Activated naive CD4-positive, alpha-beta T cell treated with Interleukin-2 at 50 U/mL for 16 hours (primary cell): Measurements from ENCODE around the gene ABCC1.
"Not testable (repeated sequence)": the region's sequence is repeated elsewhere in the genome, so short reads cannot be mapped to it uniquely, and the experiment has no call there.

Source experiments
- DNase-seq: peaks from one replicate; pipeline ENCODE4 v3.0.0-alpha.2; 2020

ABCC1 gene

DNA sequence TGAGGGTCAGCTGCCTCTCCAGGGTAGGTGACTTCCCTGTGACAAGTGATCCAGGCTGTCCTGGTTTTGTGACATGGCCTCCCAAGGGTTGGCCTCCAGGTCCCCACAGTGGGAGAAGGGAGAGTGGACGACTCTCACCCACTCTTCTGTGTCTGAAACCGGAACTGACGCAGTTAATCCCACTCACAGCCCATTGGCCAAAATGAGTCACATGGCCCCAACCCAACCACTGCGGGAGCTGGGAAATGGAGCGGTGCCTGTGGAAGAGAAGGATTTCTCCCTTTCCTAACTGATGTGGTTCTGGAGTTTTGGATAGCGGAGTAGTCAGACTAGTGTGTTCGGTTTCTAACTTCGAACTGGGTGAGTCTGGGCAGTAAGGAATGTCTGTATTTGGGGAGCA, 194.5 kb downstream of the ABCC1 start:
- no peak for DNase-seq

DNA sequence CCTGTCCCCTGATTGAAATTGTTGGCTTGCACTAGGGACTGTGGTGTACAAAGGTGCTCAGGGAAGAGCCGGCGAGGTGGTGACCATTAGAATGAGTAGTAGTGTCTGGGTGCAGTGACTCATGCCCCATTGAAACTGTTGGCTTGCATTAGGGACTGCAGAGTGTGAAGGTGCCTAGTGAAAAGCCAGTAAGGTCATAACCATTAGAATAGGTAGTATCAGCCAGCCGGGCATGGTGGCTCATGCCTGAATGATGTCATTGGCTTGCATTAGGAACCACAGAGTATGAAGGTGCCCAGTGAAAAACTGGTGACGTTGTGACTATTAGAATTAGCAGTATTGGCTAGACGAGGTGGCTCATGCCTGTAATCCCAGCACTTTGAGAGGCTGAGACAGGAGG, 195.0 kb downstream of the ABCC1 start:
- DNase-seq = no peak

DNA sequence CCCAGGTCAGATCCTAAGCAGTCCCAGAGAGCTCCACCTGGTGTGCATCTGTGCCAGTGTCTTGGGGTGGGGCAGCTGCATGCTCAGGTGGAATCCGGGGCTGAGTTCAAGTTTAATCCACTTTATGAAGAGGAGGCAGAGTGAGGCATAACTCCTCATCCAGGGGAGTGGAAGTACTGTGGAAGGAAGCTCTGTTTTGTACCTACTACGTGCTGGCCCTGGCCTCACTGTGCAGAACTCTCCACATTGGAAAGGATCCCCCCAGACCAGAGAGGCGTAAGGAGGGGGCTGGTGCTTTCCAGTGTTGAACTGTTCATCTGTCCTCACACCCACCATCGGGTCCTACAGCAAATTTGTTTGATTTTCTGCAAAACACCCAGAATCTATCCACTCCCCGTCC, 195.9 kb downstream of the ABCC1 start:
- no peak for DNase-seq

DNA sequence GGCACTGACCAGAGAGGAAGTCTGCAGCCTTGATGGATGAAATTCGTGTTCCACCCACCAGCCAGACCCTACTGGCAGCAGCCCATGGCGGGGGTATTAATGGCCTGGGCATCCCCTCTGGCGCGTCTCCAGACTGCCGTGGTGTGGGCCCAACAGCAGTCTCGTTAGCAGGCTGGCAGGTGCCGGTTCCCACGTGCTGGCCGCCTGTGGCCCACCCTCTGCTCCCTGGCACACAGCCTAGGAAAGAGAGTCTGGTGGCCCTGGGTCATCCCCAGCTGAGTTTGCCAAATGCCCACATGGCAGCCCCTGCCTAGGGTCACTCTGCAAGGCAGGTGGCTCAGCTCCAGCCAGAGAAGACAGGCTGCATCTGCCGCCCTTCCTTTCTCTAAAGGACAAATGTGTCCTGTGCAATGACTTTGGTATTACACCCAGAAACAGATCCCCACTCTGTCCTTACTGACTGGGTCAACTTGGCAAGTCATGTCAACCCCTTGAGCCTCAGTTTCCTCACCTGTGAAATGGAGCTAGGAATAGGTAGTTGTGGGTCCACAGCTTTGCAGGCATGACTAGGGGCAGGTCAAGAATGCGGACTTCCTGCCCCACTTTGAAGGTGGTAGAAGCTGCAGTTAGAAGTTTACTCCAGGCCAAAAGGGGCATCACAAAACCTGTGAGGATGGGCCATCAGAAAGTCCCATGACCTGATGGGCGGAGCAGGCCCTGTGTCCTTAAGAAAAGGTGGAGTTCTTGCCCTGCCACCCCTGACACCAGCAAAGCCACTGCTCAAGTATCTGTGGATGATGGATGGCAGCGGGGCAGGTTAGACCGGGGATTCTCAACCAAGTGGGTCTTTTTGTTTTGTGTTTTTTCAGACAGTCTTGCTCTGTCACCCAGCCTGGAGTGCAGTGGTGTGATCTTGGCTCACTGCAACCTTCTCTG, 197.2 kb downstream of the ABCC1 start:
- no peak for DNase-seq

DNA sequence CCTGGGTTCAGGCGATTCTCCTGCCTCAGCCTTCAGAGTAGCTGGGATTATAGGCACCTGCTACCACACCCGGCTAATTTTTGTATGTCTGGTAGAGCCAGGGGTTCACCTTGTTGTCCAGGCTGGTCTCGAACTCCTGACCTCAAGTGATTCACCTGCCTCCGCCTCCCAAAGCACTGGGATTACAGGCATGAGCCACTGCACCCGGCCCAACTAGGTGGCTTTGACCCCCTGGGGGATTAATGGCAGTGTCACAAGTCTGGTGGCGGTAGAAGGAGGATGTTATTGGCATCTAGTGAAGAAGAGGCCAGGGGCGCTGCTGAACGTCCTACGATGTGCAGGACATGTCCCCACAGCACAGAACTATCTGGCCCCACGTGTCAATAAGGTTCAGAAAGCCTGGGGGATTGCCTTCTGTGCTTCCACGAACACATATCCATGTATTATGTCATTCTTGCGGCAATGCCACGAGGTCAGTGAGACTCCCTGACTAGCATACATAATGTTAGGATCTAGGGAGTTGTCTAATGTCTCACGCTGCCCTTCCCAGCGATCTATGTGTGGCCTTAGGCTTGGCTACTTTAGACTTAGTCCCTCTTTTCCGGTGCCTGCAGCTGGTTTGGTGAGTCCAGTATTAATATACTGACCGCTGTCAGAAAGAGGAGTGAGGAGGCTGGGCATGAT, 198.0 kb downstream of the ABCC1 start:
- no peak for DNase-seq

DNA sequence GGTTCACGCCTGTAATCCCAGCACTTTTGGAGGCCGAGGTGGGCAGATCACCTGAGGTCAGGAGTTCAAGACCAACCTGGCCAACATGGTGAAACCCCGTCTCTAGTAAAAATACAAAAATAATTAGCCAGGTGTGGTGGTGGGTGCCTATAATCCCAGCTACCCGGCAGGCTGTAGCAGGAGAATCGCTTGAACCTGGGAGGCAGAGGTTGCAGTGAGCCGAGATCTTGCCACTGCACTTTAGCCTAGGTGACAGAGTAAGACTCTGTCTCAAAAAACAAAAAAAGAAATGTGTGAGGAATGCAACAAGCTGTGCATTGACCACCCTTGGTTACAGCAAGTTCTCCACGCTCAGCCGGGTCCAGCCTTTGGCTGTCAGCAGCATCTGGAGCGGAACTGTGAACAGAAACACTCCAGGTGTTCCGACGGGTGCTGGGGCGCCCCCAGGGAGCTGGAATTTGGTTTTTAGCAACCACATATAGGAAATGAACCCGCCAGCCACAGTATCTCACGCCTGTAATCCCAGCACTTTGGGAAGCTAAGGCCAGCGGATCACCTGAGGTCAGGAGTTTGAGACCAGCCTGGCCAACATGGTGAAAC, 198.7 kb downstream of the ABCC1 start:
- not testable (repeated sequence) for DNase-seq

DNA sequence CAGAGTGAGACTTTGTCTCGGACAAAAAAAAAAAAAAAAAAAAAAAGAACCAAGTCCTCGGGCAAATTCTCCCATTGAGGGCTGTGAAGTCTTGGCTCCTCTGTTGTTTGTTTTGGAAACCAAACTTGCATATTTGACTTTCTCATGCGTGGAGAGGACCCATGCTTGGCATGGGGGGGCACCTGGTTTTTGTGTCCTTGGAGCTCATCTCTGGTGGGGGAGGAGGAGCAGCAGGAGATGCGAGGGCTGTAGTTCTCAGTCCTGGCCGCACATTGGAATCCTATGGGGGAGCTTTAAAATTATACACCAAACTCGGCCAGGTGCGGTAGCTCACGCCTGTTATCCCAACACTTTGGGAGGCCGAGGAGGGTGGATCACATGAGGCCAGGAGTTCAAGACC, 199.3 kb downstream of the ABCC1 start:
- DNase-seq = no peak

DNA sequence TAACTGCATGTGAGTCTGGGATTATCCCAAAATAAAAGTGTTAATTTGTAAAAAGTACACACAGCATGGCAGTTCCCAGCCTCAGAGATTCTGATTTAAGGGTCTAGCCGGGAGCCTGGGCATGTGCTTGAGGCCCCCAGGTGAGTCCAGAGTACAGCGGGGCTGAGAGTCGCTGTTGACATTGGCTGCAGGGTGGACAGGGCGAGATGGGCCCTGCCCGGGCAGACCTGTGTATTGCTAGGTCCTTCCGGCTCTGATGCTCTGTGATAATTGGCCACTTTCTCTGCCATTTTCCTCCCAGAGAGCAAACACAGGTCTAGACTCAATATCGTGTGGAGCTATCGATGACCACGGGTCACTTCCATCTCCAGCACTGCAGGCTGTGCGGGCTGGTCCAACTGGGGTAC, 200.3 kb downstream of the ABCC1 start:
- no peak for DNase-seq

DNA sequence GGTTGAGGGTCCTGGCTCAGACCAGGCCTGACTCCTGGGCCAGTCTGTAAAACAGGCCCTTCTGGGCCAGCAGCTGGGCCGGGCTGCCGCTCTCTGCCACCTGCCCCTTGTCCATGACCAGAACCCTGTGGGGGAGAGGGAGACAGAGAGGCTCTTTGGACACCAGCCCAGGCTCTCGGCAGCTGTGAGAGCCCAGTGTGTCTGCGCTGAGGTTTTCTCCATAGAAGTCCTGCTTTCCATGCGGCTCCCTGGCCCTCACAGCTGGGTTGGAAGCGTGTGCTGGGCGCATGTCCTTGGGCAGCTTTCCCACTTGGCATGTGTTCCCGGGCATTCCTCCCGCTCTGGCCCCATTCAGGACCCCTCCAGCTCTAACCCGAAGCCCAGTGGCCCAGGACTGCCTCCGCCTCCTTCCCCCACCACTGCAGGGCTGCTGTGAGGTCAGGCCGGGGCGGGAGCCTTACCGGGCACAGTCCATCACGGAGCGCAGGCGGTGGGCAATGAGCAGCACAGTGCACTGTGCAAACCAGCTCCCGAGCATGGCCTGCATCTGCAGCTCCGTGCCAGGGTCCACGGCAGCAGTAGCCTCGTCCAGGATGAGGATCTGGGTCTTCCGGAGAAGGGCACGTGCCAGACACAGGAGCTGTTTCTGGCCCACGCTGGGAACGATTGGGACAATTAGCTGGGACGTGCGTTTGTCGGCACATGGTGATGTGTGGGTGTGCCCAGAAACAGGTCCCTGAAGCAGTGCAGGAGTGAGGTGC, 200.9 kb downstream of the ABCC1 start:
- no peak for DNase-seq

DNA sequence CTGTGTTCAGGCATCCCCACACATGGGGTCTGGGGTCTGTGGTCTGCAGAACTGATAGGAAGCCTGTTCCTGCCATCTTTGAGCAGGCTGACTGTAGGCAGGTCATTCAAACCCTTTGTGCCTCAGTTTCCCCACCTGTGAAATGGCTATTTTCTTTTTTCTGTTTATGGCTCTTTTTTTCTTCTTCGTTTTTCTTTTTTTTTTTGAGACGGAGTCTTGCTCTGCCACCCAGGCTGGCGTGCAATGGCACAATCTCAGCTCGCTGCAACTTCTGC, 201.4 kb downstream of the ABCC1 start:
- no peak for DNase-seq

DNA sequence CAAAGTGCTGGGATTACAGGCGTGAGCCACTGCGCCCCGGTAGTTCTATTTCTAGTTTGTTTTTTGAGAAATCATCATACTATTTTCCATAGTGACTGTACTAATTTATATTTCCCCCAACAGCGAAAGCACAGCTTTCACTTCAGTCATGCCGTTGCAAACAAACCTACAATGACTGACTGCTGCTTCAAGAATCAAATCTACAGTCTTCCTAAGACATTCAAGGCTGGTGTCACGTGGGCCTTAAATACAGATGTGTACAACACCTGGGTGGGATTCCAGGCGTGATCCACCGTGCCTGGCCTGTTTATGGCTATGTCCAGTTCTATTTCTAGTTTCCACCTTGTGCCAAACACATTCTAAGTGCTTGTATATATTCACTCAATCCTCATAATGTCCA, 201.9 kb downstream of the ABCC1 start:
- no peak for DNase-seq

DNA sequence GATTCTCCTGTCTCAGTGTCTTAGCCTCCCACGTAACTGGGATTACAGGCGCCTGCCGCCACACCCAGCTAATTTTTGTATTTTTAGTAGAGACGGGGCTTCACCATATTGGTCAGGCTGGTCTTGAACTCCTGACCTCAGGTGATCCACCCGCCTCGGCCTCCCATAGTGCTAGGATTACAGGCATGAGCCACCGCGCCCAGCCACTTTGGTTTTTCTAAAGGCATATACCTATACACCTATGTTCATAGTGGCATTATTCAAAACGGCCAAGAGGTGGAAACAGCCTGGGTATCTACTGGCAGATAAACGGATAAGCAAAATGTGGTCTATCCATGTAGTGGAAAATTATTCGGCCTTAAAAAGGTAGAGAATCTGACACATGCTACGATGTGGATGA, 203.6 kb downstream of the ABCC1 start:
- not testable (repeated sequence) for DNase-seq

DNA sequence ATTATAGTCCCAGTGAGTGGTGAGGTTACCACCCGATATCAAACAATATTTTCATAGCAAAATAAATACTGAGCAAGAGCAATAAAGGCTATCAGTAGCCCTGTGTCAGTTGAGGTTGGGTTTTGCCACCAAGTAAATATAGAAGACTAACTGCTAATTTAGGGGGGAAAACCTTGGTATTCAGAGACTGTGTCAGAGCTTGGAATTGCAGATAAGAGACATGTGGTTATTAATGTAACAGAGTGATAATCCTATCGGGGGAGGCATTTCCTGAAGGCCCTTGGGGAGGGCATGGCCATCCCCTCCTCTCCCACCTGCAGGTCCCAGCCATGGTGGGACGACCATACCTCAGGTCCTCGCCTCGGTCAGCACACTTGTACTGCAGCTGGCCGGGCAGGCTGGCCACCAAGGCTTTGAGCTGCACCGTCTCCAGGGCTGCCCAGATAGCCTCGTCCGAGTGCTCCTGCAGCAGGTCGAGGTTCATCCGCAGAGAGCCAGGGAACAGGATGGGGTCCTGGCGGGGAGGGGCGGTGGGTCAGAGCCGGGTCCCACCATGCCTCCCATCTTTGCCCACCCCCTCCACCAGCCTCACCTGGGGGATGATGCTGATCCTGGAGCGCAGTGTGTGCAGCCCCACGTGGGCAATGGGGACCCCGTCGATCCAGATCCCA, 205.0 kb downstream of the ABCC1 start:
- no peak for DNase-seq

DNA sequence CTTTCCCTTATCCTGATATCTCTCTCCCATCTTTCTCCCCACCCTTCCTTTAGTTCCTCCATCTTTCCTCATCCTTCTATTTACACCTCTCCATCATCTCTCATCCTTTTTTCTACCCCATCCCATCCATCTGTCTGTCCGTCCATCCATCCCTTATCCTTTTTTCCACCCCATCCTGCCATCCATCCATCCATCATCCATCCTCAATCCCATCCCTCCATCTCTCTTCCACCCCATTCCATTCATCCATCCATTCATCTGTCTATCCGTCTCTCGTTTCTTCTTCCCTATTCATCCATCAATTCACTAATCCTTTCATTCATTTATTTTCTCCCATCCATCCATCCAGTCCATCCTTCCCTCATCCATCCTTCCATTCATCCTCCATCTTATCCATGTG, 205.8 kb downstream of the ABCC1 start:
- DNase-seq = no peak

DNA sequence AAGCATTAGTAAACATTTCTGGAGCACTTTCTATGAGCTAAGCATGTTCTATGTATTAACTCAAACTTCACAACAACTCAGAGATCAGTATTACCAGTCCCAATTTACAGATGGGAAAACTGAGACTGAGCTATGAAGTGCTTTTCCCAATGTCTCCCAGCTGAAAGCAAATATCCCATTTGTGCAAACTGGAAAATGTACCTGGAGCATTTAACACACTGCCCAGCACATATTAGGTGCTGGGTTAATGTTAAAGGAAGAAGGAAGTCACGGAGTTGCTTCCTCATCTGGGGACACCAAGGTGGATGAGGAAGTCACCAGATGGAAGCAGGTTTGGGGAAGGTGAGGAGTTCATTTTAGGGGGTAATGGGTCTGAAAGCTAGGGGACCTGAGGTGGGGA, 207.8 kb downstream of the ABCC1 start:
- DNase-seq = no peak

DNA sequence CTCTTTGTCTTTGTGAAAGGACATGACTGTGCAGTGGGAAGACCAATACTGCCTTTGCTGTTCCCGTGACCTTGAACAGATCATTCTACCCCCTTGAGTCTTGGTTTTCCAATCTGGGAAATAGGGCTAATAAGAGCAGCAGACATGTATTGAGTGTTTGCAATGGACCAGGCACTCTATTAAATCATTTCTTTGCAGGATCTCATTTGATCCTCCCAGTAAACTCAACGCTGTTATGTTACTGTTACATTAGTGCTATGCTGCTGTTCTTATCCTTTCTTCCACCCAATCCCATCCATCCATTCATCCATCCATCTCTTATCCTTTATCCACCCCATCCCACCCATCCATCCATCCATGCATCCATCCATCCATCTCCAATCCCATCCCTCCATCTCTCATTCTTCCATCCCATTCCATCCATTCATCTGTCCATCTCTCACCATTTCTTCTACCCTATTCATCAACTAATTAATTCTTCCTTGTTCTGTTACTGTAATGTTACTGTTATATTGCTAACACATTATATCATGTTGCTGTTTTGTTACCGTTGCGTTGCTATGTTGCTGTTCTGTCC, 208.8 kb downstream of the ABCC1 start:
- no peak for DNase-seq

DNA sequence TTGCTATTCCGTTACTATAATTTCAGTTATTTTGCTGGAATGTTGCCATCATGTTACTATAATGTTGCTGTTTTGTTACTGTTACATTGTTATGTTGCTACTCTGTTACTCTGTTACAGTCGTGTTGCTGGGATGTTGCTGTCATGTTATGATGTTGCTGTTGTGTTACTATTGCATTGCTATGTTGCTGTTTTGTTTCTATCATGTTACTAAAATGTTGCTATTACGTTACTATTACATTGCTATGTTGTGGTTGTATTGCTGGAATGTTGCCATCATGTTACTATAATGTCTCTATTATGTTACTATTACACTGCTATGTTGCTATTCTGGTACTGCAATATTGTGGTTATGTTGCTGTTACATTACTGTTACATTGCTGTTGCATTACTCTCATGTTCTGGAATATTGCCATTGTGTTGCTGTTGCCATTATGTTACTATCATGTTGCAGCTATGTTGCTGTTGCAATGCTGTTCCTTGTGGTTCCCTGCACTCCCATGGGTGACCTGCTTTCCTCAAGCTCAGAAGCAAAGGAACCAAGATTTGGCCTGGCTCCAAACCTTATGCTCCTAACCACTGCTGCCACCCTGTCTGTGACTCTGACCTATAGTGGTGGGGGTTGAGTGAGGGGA, 209.4 kb downstream of the ABCC1 start:
- DNase-seq = no peak

DNA sequence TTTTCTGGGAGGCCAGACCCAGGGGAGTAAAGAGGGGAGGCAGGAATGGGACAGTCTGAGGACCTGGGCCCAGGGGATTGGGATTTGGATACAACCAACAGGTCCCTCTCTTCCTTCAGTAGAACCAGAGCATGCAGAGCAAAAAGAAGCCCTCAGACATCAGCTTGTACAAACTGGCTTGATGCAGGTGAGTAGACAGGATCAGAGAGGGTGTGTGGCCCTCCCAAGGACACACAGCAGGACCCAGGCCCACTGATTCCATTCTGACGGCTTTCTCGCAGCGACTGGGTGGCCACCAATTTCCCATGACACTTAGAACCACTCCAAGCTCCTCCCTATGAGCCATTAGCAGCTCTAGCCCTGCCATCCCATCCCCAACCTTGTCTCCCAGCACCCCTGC, 210.2 kb downstream of the ABCC1 start:
- DNase-seq = no peak

DNA sequence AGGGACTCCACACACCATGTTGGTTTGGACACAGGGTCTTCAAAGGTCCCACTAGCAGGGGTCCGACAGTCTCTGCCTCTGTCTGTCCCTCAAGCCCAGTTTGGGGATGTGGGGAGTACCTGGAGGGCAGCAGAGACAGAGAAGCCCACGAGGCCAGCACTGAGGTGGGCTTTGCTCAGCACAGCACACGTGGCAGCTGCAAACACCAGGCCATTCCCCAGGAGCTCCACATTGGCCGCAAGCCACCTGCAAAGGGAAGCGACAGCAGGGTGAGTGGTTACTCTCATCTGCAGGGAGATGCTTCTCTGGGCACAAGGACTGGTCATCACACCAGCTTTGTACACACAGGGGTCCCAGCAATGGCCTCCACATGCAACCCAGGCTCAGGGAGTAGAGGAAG, 211.9 kb downstream of the ABCC1 start:
- no peak for DNase-seq

DNA sequence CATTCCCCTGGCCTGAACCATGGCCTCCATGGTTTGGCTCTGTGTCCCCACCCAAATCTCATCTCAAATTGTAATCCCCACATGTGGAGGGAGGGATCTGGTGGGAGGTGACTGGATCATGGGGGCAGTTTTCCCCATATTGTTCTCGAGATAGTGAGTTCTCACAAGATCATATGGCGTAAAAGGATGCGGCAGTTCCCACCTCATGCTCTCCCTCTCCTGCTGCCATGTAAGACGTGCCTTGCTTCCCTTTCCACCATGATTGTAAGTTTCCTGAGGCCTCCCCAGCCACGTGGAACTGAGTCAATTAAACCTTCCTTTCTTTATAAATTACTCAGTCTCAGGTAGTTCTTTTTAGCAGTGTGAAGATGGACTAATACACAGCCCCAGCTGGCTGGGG, 212.4 kb downstream of the ABCC1 start:
- not testable (repeated sequence) for DNase-seq

DNA sequence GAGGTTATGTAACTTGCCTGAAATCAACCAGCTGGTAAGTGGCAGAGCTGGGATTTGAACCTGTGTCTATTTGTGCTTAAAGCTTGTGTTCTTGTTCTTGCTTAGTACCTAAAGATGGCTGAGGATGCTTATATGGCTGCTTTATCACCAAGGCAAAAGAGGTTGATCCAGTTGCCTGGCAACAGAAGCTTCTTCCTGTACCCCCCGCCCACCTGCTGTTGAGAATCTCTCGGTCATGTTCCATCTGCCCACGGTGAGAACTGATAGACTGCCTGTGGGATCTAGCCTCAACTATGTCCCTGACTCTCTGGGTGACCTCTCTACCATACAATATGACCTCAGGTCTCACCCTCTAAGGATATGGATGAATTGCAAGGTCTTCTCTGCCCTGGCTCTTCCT, 213.2 kb downstream of the ABCC1 start:
- no peak for DNase-seq

DNA sequence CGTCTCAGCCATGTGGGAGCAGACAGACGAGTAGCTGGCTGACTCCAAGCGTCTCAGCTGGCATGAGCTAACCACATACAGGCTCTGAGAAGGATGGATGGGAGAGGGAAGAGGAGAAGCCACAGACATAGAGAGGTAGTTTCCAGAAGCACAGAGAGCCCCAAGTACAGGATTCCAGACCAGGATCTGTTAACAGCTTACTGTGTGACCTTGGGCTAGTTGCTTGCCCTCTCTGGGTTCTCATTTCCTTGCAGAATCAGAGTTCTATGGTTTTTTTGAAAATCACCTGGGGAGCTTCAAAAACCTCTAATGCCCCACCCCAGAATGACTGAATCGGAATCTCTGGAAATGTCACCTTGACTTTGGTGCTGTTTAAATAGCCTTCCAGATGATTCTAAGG, 213.7 kb downstream of the ABCC1 start:
- no peak for DNase-seq
